Neural cell (in vitro differentiated cells): ENCODE measurements around the gene MAP1LC3B2.

ENCODE experiments used
- MXI1 ChIP-seq: fragments of 450-650 bp; conservative IDR thresholded peaks from 2 replicates; pipeline ENCODE4 v1.6.1; 2014; ENCODE audit warnings: antibody characterized with exemption, mild to moderate bottlenecking; ENCODE audit not compliant: poor library complexity, severe bottlenecking
- POLR2AphosphoS5 ChIP-seq: IDR thresholded peaks from 2 replicates; pipeline ENCODE4 v1.6.1; 2012

- TF ChIP-seq POLR2AphosphoS5 (no peak), MXI1 (no peak)
These were observed 26.2 kb upstream of the MAP1LC3B2 start for GRCh38 chr12:116532986-116533342.
